GM23338 (cell line): Measurements from ENCODE around the gene TAAR6. TPM values are rescaled to one million over a fixed set of nuclear protein-coding genes. Genes with fewer than 3 reads are reported as not detected.

Source experiments
- ATAC-seq: fragments of 200-7000 bp; cut with Tn5 transposase; 3 replicates; pipeline ENCODE4 v1.9.1; 2020
- DNase-seq: peaks from one replicate; pipeline ENCODE4 v3.0.0-alpha.2; 2015; ENCODE audit warnings: low spot score
- H2AFZ ChIP-seq: fragments of 200-600 bp; sonication (generic); 2 replicates; pipeline ENCODE4 v1.8.0; 2016; ENCODE audit warnings: antibody characterized with exemption, mild to moderate bottlenecking, moderate library complexity
- H3F3A ChIP-seq: fragments of 200-600 bp; sonication (generic); replicated peaks from 2 replicates; pipeline ENCODE4 v1.8.0; 2017; ENCODE audit warnings: antibody characterized with exemption, mixed run types, low read depth
- H3K27ac ChIP-seq: fragments of 200-600 bp; sonication (generic); 2 replicates; pipeline ENCODE4 v1.6.1; 2016; ENCODE audit warnings: low read depth
- H3K27me3 ChIP-seq: fragments of 200-600 bp; sonication (generic); 2 replicates; pipeline ENCODE4 v1.8.0; 2016; ENCODE audit warnings: mild to moderate bottlenecking, mixed run types, moderate library complexity; ENCODE audit not compliant: insufficient read depth
- H3K36me3 ChIP-seq: fragments of 200-600 bp; sonication (generic); 2 replicates; pipeline ENCODE4 v1.8.0; 2016; ENCODE audit warnings: mild to moderate bottlenecking; ENCODE audit not compliant: insufficient read depth
- H3K4me1 ChIP-seq: fragments of 200-600 bp; sonication (generic); 2 replicates; pipeline ENCODE4 v1.8.0; 2016; ENCODE audit warnings: mild to moderate bottlenecking, moderate library complexity; ENCODE audit not compliant: insufficient read depth
- H3K4me2 ChIP-seq: fragments of 200-600 bp; sonication (generic); 2 replicates; pipeline ENCODE4 v1.7.1; 2017; ENCODE audit warnings: mixed run types
- H3K4me3 ChIP-seq: fragments of 200-600 bp; sonication (generic); 2 replicates; pipeline ENCODE4 v1.6.1; 2016; ENCODE audit warnings: mixed run types
- H3K79me2 ChIP-seq: fragments of 200-600 bp; sonication (generic); replicated peaks from 2 replicates; pipeline ENCODE4 v1.8.0; 2017; ENCODE audit warnings: mild to moderate bottlenecking; ENCODE audit not compliant: insufficient read depth
- H3K9me2 ChIP-seq: fragments of 200-600 bp; sonication (generic); 2 replicates; pipeline ENCODE4 v1.8.0; 2017; ENCODE audit not compliant: insufficient read depth
- H4K20me1 ChIP-seq: fragments of 200-600 bp; sonication (generic); replicated peaks from 2 replicates; pipeline ENCODE4 v1.8.0; 2017; ENCODE audit warnings: mild to moderate bottlenecking; ENCODE audit not compliant: insufficient read depth
- H3K27ac Mint-ChIP-seq: 2 replicates; pipeline ENCODE4 v1.8.0; 2020; ENCODE audit warnings: inconsistent platforms, mild to moderate bottlenecking, moderate library complexity, mixed read lengths
- H3K27me3 Mint-ChIP-seq: 3 replicates; pipeline ENCODE4 v1.8.0; 2022; ENCODE audit warnings: low read depth, mild to moderate bottlenecking, moderate library complexity, mixed read lengths, inconsistent platforms; ENCODE audit not compliant: insufficient read depth, poor library complexity
- H3K36me3 Mint-ChIP-seq: 3 replicates; pipeline ENCODE4 v1.8.0; 2021; ENCODE audit warnings: low read depth, mild to moderate bottlenecking, inconsistent platforms, moderate library complexity, mixed read lengths
- H3K4me1 Mint-ChIP-seq: 3 replicates; pipeline ENCODE4 v1.8.0; 2020; ENCODE audit warnings: mild to moderate bottlenecking, inconsistent platforms, mixed read lengths
- H3K4me3 Mint-ChIP-seq: 3 replicates; pipeline ENCODE4 v1.8.0; 2021; ENCODE audit warnings: moderate library complexity, mild to moderate bottlenecking, inconsistent platforms, mixed read lengths
- H3K9me3 Mint-ChIP-seq: 3 replicates; pipeline ENCODE4 v1.8.0; 2020; ENCODE audit warnings: moderate library complexity, mild to moderate bottlenecking, inconsistent platforms, mixed read lengths
- CREB1 ChIP-seq: fragments of 250-450 bp; sonication (Bioruptor Pico); IDR thresholded peaks from 2 replicates; pipeline ENCODE4 v1.5.0; 2020; ENCODE audit warnings: low read depth, mild to moderate bottlenecking, moderate library complexity
- EZH2 ChIP-seq: fragments of 200-600 bp; sonication (generic); IDR thresholded peaks from one replicate; pipeline ENCODE4 v1.8.0; 2017; ENCODE audit warnings: antibody characterized with exemption, mild to moderate bottlenecking, low read depth; ENCODE audit not compliant: unreplicated experiment
- EZH2phosphoT487 ChIP-seq: fragments of 200-600 bp; sonication (generic); IDR thresholded peaks from one replicate; pipeline ENCODE4 v1.8.1; 2018; ENCODE audit warnings: antibody characterized with exemption; ENCODE audit not compliant: unreplicated experiment
- JUNB ChIP-seq: IDR thresholded peaks from one replicate; pipeline ENCODE4 v1.6.1; 2016; ENCODE audit warnings: antibody characterized with exemption; ENCODE audit not compliant: unreplicated experiment
- NANOG ChIP-seq: IDR thresholded peaks from 2 replicates; pipeline ENCODE4 v1.6.1; 2016; ENCODE audit warnings: antibody characterized with exemption, borderline replicate concordance
- POLR2AphosphoS5 ChIP-seq: IDR thresholded peaks from 2 replicates; pipeline ENCODE4 v1.6.1; 2016; ENCODE audit warnings: antibody characterized with exemption, low read depth
- STAT1 ChIP-seq: IDR thresholded peaks from one replicate; pipeline ENCODE4 v1.6.1; 2016; ENCODE audit warnings: antibody characterized with exemption; ENCODE audit not compliant: unreplicated experiment
- ZNF114 ChIP-seq: fragments of 250-450 bp; sonication (Bioruptor Pico); IDR thresholded peaks from 2 replicates; pipeline ENCODE4 v1.5.0; 2020; ENCODE audit warnings: mild to moderate bottlenecking, moderate library complexity
- ZNF331 ChIP-seq: fragments of 250-450 bp; sonication (Bioruptor Pico); IDR thresholded peaks from 2 replicates; pipeline ENCODE4 v1.5.0; 2020; ENCODE audit warnings: low read depth, mild to moderate bottlenecking, moderate library complexity
- polyA plus RNA-seq: library from polyadenylated mRNA; unstranded; fragments of >200 nt; fragmentation: Nextera tagmentation; extraction: Ambion mirVana; gene quantifications from 2 replicates; pipeline ENCODE4 v1.2.1, GENCODE V29; 2016
- total RNA-seq: library from RNA; depleted of rRNA; stranded (reverse); fragments of >200 nt; shearing (Covaris generic); gene quantifications from 2 replicates; pipeline ENCODE4 v1.2.3, GENCODE V29; 2014
- TF ChIP-seq, protein P1 (sequence below), 2 experiments: fragments of 200-600 bp in 1 of 2; sonication (generic) in 1 of 2; conservative IDR thresholded peaks; 2 replicates each; pipeline versions ENCODE4 v1.5.1 to v1.6.1; 2016 to 2017; ENCODE audit warnings: antibody characterized with exemption in 2 of 2, low read depth in 2 of 2, mild to moderate bottlenecking in 2 of 2, moderate library complexity in 1 of 2
- TF ChIP-seq, protein P2 (sequence below): IDR thresholded peaks from 2 replicates; pipeline ENCODE4 v1.6.1; 2016; ENCODE audit warnings: antibody characterized with exemption
- TF ChIP-seq, protein P3 (sequence below): IDR thresholded peaks from one replicate; pipeline ENCODE4 v1.6.1; 2018; ENCODE audit warnings: antibody characterized with exemption; ENCODE audit not compliant: unreplicated experiment
- TF ChIP-seq, protein P4 (sequence below): fragments of 250-450 bp; sonication (Bioruptor Pico); IDR thresholded peaks from 2 replicates; pipeline ENCODE4 v1.5.0; 2020; ENCODE audit warnings: mild to moderate bottlenecking, moderate library complexity

The TAAR6 gene
- total and polyA plus RNA-seq, 2 experiments from 2014 or later: not detected

DNA sequence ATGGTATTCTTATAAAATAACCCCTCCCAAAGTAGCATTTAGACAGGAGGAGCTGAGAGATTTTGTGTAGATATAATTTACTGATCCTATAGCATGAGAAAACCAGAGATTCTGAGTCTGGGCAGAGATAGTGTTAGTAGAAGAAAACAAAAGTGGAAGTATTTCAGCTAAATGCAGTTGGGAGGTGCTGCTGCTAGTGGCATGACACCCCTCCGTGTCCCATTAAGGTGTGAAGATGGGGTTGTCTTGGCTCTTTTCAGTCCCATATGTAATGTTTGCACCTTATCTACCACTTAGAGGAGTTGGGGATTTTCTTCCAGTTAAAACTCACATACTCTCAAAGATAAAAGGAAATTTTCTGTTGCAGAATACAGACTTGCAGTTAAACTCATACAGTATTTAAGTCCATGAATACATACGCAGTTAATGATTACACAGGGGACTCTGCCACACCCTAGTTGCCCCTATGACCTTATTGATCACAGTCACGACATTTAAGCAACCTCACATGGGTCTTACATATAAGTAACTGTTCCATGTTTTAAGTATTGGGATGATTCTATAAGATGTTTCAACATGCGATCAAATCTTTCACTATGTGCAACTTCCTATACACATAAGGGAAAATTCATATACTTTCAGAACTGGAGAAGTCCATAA, 42.5 kb downstream of the TAAR6 start:
- TF ChIP-seq, protein P1, sequence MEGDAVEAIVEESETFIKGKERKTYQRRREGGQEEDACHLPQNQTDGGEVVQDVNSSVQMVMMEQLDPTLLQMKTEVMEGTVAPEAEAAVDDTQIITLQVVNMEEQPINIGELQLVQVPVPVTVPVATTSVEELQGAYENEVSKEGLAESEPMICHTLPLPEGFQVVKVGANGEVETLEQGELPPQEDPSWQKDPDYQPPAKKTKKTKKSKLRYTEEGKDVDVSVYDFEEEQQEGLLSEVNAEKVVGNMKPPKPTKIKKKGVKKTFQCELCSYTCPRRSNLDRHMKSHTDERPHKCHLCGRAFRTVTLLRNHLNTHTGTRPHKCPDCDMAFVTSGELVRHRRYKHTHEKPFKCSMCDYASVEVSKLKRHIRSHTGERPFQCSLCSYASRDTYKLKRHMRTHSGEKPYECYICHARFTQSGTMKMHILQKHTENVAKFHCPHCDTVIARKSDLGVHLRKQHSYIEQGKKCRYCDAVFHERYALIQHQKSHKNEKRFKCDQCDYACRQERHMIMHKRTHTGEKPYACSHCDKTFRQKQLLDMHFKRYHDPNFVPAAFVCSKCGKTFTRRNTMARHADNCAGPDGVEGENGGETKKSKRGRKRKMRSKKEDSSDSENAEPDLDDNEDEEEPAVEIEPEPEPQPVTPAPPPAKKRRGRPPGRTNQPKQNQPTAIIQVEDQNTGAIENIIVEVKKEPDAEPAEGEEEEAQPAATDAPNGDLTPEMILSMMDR (conservative IDR thresholded peaks at IDR 0.05; ENCODE audit: low read depth in 2 of 2): no peak
- no peak for TF ChIP-seq EZH2
- TF ChIP-seq EZH2phosphoT487: no peak
- no peak for TF ChIP-seq CREB1
- TF ChIP-seq, protein P2, sequence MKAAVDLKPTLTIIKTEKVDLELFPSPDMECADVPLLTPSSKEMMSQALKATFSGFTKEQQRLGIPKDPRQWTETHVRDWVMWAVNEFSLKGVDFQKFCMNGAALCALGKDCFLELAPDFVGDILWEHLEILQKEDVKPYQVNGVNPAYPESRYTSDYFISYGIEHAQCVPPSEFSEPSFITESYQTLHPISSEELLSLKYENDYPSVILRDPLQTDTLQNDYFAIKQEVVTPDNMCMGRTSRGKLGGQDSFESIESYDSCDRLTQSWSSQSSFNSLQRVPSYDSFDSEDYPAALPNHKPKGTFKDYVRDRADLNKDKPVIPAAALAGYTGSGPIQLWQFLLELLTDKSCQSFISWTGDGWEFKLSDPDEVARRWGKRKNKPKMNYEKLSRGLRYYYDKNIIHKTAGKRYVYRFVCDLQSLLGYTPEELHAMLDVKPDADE: no peak
- no peak for TF ChIP-seq STAT1
- TF ChIP-seq ZNF331 (CRISPR knock-in tag): no peak
- no peak for TF ChIP-seq POLR2AphosphoS5
- no peak for TF ChIP-seq JUNB
- TF ChIP-seq ZNF114 (CRISPR knock-in tag): no peak
- TF ChIP-seq, protein P3, sequence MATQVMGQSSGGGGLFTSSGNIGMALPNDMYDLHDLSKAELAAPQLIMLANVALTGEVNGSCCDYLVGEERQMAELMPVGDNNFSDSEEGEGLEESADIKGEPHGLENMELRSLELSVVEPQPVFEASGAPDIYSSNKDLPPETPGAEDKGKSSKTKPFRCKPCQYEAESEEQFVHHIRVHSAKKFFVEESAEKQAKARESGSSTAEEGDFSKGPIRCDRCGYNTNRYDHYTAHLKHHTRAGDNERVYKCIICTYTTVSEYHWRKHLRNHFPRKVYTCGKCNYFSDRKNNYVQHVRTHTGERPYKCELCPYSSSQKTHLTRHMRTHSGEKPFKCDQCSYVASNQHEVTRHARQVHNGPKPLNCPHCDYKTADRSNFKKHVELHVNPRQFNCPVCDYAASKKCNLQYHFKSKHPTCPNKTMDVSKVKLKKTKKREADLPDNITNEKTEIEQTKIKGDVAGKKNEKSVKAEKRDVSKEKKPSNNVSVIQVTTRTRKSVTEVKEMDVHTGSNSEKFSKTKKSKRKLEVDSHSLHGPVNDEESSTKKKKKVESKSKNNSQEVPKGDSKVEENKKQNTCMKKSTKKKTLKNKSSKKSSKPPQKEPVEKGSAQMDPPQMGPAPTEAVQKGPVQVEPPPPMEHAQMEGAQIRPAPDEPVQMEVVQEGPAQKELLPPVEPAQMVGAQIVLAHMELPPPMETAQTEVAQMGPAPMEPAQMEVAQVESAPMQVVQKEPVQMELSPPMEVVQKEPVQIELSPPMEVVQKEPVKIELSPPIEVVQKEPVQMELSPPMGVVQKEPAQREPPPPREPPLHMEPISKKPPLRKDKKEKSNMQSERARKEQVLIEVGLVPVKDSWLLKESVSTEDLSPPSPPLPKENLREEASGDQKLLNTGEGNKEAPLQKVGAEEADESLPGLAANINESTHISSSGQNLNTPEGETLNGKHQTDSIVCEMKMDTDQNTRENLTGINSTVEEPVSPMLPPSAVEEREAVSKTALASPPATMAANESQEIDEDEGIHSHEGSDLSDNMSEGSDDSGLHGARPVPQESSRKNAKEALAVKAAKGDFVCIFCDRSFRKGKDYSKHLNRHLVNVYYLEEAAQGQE: no peak
- no peak for TF ChIP-seq NANOG
- TF ChIP-seq, protein P4, sequence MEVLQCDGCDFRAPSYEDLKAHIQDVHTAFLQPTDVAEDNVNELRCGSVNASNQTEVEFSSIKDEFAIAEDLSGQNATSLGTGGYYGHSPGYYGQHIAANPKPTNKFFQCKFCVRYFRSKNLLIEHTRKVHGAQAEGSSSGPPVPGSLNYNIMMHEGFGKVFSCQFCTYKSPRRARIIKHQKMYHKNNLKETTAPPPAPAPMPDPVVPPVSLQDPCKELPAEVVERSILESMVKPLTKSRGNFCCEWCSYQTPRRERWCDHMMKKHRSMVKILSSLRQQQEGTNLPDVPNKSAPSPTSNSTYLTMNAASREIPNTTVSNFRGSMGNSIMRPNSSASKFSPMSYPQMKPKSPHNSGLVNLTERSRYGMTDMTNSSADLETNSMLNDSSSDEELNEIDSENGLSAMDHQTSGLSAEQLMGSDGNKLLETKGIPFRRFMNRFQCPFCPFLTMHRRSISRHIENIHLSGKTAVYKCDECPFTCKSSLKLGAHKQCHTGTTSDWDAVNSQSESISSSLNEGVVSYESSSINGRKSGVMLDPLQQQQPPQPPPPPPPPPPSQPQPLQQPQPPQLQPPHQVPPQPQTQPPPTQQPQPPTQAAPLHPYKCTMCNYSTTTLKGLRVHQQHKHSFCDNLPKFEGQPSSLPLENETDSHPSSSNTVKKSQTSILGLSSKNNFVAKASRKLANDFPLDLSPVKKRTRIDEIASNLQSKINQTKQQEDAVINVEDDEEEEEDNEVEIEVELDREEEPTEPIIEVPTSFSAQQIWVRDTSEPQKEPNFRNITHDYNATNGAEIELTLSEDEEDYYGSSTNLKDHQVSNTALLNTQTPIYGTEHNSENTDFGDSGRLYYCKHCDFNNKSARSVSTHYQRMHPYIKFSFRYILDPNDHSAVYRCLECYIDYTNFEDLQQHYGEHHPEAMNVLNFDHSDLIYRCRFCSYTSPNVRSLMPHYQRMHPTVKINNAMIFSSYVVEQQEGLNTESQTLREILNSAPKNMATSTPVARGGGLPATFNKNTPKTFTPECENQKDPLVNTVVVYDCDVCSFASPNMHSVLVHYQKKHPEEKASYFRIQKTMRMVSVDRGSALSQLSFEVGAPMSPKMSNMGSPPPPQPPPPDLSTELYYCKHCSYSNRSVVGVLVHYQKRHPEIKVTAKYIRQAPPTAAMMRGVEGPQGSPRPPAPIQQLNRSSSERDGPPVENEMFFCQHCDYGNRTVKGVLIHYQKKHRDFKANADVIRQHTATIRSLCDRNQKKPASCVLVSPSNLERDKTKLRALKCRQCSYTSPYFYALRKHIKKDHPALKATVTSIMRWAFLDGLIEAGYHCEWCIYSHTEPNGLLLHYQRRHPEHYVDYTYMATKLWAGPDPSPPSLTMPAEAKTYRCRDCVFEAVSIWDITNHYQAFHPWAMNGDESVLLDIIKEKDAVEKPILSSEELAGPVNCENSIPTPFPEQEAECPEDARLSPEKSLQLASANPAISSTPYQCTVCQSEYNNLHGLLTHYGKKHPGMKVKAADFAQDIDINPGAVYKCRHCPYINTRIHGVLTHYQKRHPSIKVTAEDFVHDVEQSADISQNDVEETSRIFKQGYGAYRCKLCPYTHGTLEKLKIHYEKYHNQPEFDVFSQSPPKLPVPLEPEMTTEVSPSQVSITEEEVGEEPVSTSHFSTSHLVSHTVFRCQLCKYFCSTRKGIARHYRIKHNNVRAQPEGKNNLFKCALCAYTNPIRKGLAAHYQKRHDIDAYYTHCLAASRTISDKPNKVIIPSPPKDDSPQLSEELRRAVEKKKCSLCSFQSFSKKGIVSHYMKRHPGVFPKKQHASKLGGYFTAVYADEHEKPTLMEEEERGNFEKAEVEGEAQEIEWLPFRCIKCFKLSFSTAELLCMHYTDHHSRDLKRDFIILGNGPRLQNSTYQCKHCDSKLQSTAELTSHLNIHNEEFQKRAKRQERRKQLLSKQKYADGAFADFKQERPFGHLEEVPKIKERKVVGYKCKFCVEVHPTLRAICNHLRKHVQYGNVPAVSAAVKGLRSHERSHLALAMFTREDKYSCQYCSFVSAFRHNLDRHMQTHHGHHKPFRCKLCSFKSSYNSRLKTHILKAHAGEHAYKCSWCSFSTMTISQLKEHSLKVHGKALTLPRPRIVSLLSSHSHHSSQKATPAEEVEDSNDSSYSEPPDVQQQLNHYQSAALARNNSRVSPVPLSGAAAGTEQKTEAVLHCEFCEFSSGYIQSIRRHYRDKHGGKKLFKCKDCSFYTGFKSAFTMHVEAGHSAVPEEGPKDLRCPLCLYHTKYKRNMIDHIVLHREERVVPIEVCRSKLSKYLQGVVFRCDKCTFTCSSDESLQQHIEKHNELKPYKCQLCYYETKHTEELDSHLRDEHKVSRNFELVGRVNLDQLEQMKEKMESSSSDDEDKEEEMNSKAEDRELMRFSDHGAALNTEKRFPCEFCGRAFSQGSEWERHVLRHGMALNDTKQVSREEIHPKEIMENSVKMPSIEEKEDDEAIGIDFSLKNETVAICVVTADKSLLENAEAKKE (CRISPR knock-in tag): no peak

More for the DNA sequence above, 42.5 kb downstream of the TAAR6 start:
- H3K9me2 ChIP-seq: no peaks in the 10 kb centered on the region
- H3F3A ChIP-seq: no peaks in the 10 kb centered on the region
- H3K27me3 ChIP-seq: no peaks in the 10 kb centered on the region
- H3K27me3 Mint-ChIP-seq: no peaks in the 10 kb centered on the region
- ATAC-seq (no peak), DNase-seq (no peak)
- no peaks in the 10 kb centered on the region for H4K20me1 ChIP-seq
- no peak overlapping the region for H3K27ac ChIP-seq
- no peak overlapping the region for H2AFZ ChIP-seq
- H3K79me2 ChIP-seq: no peaks in the 10 kb centered on the region
- no peaks in the 10 kb centered on the region for H3K36me3 Mint-ChIP-seq
- H3K4me1 ChIP-seq: no peaks in the 10 kb centered on the region
- no peaks in the 10 kb centered on the region for H3K36me3 ChIP-seq
- no peak overlapping the region for H3K27ac Mint-ChIP-seq
- H3K4me1 Mint-ChIP-seq: peaks cover 4% of the 10 kb centered on the region; the same call in 2 of the 3 replicates
- H3K9me3 Mint-ChIP-seq: no peaks in the 10 kb centered on the region
- no peak overlapping the region for H3K4me3 Mint-ChIP-seq
- H3K4me2 ChIP-seq: no peak overlapping the region
- H3K4me3 ChIP-seq: no peak overlapping the region
